Jurkat, Clone E6-1 (cell line): ENCODE measurements around the gene RAP2C.
"Not testable (repeated sequence)": the region's sequence is repeated elsewhere in the genome, so short reads cannot be mapped to it uniquely, and the experiment has no call there.

Experiments used
- DNase-seq: peaks from one replicate; pipeline ENCODE4 v3.0.0-alpha.2; 2011; ENCODE audit warnings: low read depth, low spot score
- H3K4me3 ChIP-seq: 2 replicates; pipeline ENCODE4 v1.5.1; 2011; ENCODE audit warnings: mild to moderate bottlenecking, low read length, control low read depth, moderate library complexity

Gene RAP2C

GRCh38 chrX:132206259-132206658 lies 13.0 kb downstream of the RAP2C start:
- DNase-seq, result no peak
- no peak overlapping the region for H3K4me3 ChIP-seq

GRCh38 chrX:132204629-132205028 lies 14.6 kb downstream of the RAP2C start:
- H3K4me3 ChIP-seq, result no peak overlapping the region
- DNase-seq, result no peak

- no peak for DNase-seq
- H3K4me3 ChIP-seq, result no peak overlapping the region
Observed at GRCh38 chrX:132200976-132201375, 18.3 kb downstream of the RAP2C start.

GRCh38 chrX:132199941-132200340 lies 19.3 kb downstream of the RAP2C start:
- no peak overlapping the region for H3K4me3 ChIP-seq
- no peak for DNase-seq

GRCh38 chrX:132193872-132194574 lies 25.2 kb downstream of the RAP2C start:
- H3K4me3 ChIP-seq, result no peak overlapping the region
- no peak for DNase-seq

- DNase-seq, result no peak
Observed at GRCh38 chrX:132191938-132192337, 27.3 kb downstream of the RAP2C start.

GRCh38 chrX:132188175-132188574 lies 31.1 kb downstream of the RAP2C start:
- H3K4me3 ChIP-seq, result no peak overlapping the region
- no peak for DNase-seq

More at GRCh38 chrX:132191938-132192337, 27.3 kb downstream of the RAP2C start:
- H3K4me3 ChIP-seq, result no peak overlapping the region

GRCh38 chrX:132187451-132187850 lies 31.8 kb downstream of the RAP2C start:
- no peak overlapping the region for H3K4me3 ChIP-seq
- no peak for DNase-seq

- H3K4me3 ChIP-seq, result no peak overlapping the region
- DNase-seq, result no peak
Observed at GRCh38 chrX:132184871-132185270, 34.4 kb downstream of the RAP2C start.

- DNase-seq, result no peak
- no peak overlapping the region for H3K4me3 ChIP-seq
Observed at GRCh38 chrX:132181364-132181763, 37.9 kb downstream of the RAP2C start.

- DNase-seq, result no peak
- no peak overlapping the region for H3K4me3 ChIP-seq
Observed at GRCh38 chrX:132180929-132181328, 38.3 kb downstream of the RAP2C start.

- no peak overlapping the region for H3K4me3 ChIP-seq
- DNase-seq, result no peak
Observed at GRCh38 chrX:132173647-132174046, 45.6 kb downstream of the RAP2C start.

GRCh38 chrX:132171881-132172280 lies 47.4 kb downstream of the RAP2C start:
- DNase-seq, result no peak
- H3K4me3 ChIP-seq, result no peak overlapping the region

GRCh38 chrX:132171478-132171877 lies 47.8 kb downstream of the RAP2C start:
- no peak overlapping the region for H3K4me3 ChIP-seq
- DNase-seq, result no peak

- no peak overlapping the region for H3K4me3 ChIP-seq
- DNase-seq, result no peak
Observed at GRCh38 chrX:132169554-132169953, 49.7 kb downstream of the RAP2C start.

GRCh38 chrX:132165651-132166050 lies 53.6 kb downstream of the RAP2C start:
- no peak for DNase-seq
- H3K4me3 ChIP-seq, result no peak overlapping the region

GRCh38 chrX:132165005-132165404 lies 54.2 kb downstream of the RAP2C start:
- no peak for DNase-seq
- no peak overlapping the region for H3K4me3 ChIP-seq

- not testable (repeated sequence) for H3K4me3 ChIP-seq, DNase-seq
Observed at GRCh38 chrX:132163094-132163493, 56.2 kb downstream of the RAP2C start.

- no peak overlapping the region for H3K4me3 ChIP-seq
- DNase-seq, result no peak
Observed at GRCh38 chrX:132153166-132153565, 66.1 kb downstream of the RAP2C start.
